HepG2 (cell line): ENCODE measurements around the gene SLC11A1. TPM values are rescaled to one million over a fixed set of nuclear protein-coding genes. Genes with fewer than 3 reads are reported as not detected.

Experiments
- AHDC1 ChIP-seq: sonication (generic); formaldehyde crosslinking; IDR thresholded peaks from 2 replicates; pipeline ENCODE4 v1.5.1; 2020; ENCODE audit warnings: mild to moderate bottlenecking, missing genetic modification reagents, borderline replicate concordance
- FOXO1 ChIP-seq: sonication (generic); formaldehyde crosslinking; IDR thresholded peaks from 2 replicates; pipeline ENCODE4 v1.4.0; 2020; ENCODE audit warnings: missing genetic modification reagents
- MYC ChIP-seq: sonication (generic); formaldehyde crosslinking; IDR thresholded peaks from 2 replicates; pipeline ENCODE4 v1.9.0; 2021; ENCODE audit warnings: missing genetic modification reagents, borderline replicate concordance
- NR2F1 ChIP-seq, 2 experiments: fragments of 450-650 bp in 1 of 2; formaldehyde crosslinking in 1 of 2; IDR thresholded peaks; 2 replicates each; pipeline versions ENCODE4 v1.5.0 to v1.6.1; 2016 to 2020; ENCODE audit warnings: mild to moderate bottlenecking in 1 of 2, missing compliant biosample characterization in 1 of 2, missing genetic modification reagents in 1 of 2, moderate library complexity in 1 of 2
- TFE3 ChIP-seq: IDR thresholded peaks from 2 replicates; pipeline ENCODE4 v1.6.1; 2016
- ZNF337 ChIP-seq: sonication (generic); formaldehyde crosslinking; IDR thresholded peaks from 2 replicates; pipeline ENCODE4 v1.5.1; 2020; ENCODE audit warnings: missing genetic modification reagents, low read depth, mild to moderate bottlenecking, borderline replicate concordance
- ZNF33A ChIP-seq: sonication (generic); formaldehyde crosslinking; IDR thresholded peaks from 2 replicates; pipeline ENCODE4 v1.5.1; 2020; ENCODE audit warnings: missing genetic modification reagents, mild to moderate bottlenecking, moderate library complexity, borderline replicate concordance
- ZNF879 ChIP-seq: sonication (generic); formaldehyde crosslinking; IDR thresholded peaks from 2 replicates; pipeline ENCODE4 v1.8.1; 2023; ENCODE audit warnings: missing genetic modification reagents
- polyA plus RNA-seq, 8 experiments: library from polyadenylated mRNA; depleted of rRNA in 3 of 8; stranded (reverse) in 7 of 8; unstranded in 1 of 8; fragments of >200 nt; fragmentation: Illumina TruSeq in 4 of 8; extraction: Trizol in 4 of 8; gene quantifications; 2 replicates each; pipeline versions ENCODE4 v1.2.1 to v1.2.3, GENCODE V29; 2011 to 2016; ENCODE audit warnings: low read depth in 4 of 8, missing spikeins in 1 of 8, mixed read lengths in 1 of 8; ENCODE audit not compliant: insufficient read depth in 1 of 8
- total RNA-seq, 5 experiments: library from RNA; depleted of rRNA; stranded (reverse); fragments of >200 nt; fragmentation: Illumina TruSeq; extraction: Trizol; gene quantifications; 2 replicates each; pipeline ENCODE4 v1.2.3, GENCODE V29; 2016; ENCODE audit warnings: low read depth in 1 of 5
- TF ChIP-seq, protein P1 (sequence below): sonication (generic); formaldehyde crosslinking; IDR thresholded peaks from 2 replicates; pipeline ENCODE4 v1.5.0; 2020; ENCODE audit warnings: mild to moderate bottlenecking, missing genetic modification reagents, borderline replicate concordance
- TF ChIP-seq, protein P2 (sequence below): sonication (generic); formaldehyde crosslinking; IDR thresholded peaks from 2 replicates; pipeline ENCODE4 v1.8.0; 2022; ENCODE audit warnings: missing genetic modification reagents, mild to moderate bottlenecking, inconsistent platforms, borderline replicate concordance

The SLC11A1 gene
- total and polyA plus RNA-seq, 2 of the 13 experiments (the other 11 are each of a cell fraction or from before 2014, with no cell fraction given), result 0.33 to 2.3 TPM

GRCh38 chr2:218399391-218400166 lies 17.5 kb downstream of the SLC11A1 start, which contains the start of gene CTDSP1 (continued):
- TF ChIP-seq, protein P1, sequence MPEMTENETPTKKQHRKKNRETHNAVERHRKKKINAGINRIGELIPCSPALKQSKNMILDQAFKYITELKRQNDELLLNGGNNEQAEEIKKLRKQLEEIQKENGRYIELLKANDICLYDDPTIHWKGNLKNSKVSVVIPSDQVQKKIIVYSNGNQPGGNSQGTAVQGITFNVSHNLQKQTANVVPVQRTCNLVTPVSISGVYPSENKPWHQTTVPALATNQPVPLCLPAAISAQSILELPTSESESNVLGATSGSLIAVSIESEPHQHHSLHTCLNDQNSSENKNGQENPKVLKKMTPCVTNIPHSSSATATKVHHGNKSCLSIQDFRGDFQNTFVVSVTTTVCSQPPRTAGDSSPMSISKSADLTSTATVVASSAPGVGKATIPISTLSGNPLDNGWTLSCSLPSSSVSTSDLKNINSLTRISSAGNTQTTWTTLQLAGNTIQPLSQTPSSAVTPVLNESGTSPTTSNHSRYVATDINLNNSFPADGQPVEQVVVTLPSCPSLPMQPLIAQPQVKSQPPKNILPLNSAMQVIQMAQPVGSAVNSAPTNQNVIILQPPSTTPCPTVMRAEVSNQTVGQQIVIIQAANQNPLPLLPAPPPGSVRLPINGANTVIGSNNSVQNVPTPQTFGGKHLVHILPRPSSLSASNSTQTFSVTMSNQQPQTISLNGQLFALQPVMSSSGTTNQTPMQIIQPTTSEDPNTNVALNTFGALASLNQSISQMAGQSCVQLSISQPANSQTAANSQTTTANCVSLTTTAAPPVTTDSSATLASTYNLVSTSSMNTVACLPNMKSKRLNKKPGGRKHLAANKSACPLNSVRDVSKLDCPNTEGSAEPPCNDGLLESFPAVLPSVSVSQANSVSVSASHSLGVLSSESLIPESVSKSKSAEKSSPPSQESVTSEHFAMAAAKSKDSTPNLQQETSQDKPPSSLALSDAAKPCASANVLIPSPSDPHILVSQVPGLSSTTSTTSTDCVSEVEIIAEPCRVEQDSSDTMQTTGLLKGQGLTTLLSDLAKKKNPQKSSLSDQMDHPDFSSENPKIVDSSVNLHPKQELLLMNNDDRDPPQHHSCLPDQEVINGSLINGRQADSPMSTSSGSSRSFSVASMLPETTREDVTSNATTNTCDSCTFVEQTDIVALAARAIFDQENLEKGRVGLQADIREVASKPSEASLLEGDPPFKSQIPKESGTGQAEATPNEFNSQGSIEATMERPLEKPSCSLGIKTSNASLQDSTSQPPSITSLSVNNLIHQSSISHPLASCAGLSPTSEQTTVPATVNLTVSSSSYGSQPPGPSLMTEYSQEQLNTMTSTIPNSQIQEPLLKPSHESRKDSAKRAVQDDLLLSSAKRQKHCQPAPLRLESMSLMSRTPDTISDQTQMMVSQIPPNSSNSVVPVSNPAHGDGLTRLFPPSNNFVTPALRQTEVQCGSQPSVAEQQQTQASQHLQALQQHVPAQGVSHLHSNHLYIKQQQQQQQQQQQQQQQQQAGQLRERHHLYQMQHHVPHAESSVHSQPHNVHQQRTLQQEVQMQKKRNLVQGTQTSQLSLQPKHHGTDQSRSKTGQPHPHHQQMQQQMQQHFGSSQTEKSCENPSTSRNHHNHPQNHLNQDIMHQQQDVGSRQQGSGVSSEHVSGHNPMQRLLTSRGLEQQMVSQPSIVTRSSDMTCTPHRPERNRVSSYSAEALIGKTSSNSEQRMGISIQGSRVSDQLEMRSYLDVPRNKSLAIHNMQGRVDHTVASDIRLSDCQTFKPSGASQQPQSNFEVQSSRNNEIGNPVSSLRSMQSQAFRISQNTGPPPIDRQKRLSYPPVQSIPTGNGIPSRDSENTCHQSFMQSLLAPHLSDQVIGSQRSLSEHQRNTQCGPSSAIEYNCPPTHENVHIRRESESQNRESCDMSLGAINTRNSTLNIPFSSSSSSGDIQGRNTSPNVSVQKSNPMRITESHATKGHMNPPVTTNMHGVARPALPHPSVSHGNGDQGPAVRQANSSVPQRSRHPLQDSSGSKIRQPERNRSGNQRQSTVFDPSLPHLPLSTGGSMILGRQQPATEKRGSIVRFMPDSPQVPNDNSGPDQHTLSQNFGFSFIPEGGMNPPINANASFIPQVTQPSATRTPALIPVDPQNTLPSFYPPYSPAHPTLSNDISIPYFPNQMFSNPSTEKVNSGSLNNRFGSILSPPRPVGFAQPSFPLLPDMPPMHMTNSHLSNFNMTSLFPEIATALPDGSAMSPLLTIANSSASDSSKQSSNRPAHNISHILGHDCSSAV, result no peak
- TF ChIP-seq ZNF33A (CRISPR knock-in tag) (no peak), TFE3 (CRISPR knock-in tag) (no peak; the same call in 1 of the 2 replicates), FOXO1 (CRISPR knock-in tag) (peak; percentile 85), AHDC1 (CRISPR knock-in tag) (no peak), ZNF337 (CRISPR knock-in tag) (no peak), ZNF879 (CRISPR knock-in tag) (peak; percentile 84; the same call in 1 of the 2 replicates), MYC (CRISPR knock-in tag) (peak; percentile 79), NR2F1 (CRISPR knock-in tag; IDR thresholded peaks at IDR 0.05) (peak in 1 of 2 experiments; percentile 53; a peak in 1 of 4 replicates)
- TF ChIP-seq, protein P2, sequence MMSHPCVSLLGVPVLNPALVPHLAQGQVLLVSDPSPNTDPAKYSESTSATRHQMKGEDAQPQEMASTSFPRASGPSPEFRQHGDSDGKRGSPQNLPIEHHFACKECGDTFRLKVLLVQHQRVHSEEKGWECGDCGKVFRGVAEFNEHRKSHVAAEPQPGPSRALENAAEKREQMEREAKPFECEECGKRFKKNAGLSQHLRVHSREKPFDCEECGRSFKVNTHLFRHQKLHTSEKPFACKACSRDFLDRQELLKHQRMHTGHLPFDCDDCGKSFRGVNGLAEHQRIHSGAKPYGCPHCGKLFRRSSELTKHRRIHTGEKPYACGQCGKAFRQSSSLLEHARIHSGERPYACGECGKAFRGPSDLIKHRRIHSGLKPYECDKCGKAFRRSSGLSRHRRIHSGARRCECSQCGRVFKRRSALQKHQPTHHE (CRISPR knock-in tag), result no peak
